ENCODE results near the gene KCNJ11. TPM values are rescaled to one million over a fixed set of nuclear protein-coding genes. Genes with fewer than 3 reads are reported as not detected.

The KCNJ11 gene
- total and polyA plus RNA-seq, 2 of the 4 experiments (the other 2 are of a cell fraction) = not detected

DNA sequence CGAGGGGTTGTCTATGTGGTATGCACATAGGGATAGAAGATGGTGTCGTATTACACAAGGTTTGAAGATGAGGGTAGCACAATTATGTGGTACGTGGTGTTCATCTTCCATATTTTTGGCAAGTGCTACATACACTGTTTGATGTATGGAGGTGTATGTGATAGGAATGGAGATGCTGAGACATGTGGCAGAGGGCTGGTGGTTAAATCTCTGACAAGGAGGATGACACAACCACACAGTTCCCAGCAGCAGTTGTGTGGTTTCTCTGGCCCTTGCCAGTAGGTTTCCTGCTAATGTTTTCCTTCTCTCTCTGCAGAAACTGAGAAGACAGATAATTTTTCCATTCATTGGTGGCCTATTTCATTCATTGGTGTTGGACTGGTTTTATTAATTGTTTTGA, 19.9 kb downstream of the KCNJ11 start:
- H3K23ac ChIP-seq (ENCODE audit: low read depth, low read length) = no peak overlapping the region
- no peak overlapping the region for H2AK5ac ChIP-seq (ENCODE audit: low read depth, low read length)
- H3K4ac ChIP-seq (ENCODE audit: low read depth, low read length) = no peak overlapping the region
- H3K9ac ChIP-seq (ENCODE audit: low read depth, low read length) = no peak overlapping the region
- H3K9me1 ChIP-seq (ENCODE audit: insufficient read depth, low read length) = no peaks in the 10 kb centered on the region
- H2AK9ac ChIP-seq (replicated peaks; ENCODE audit: low read depth, low read length, poor library complexity) = no peak overlapping the region
- no peak overlapping the region for H2BK120ac ChIP-seq (ENCODE audit: low read depth, low read length)
- H3K4me2 ChIP-seq (ENCODE audit: low read depth, low read length) = no peak overlapping the region
- H3K9me3 ChIP-seq (ENCODE audit: control insufficient read depth, insufficient read depth, low read length) = peaks cover 44% of the 10 kb centered on the region
- H4K20me1 ChIP-seq (ENCODE audit: insufficient read depth, low read length) = no peaks in the 10 kb centered on the region
- no peak overlapping the region for H3K56ac ChIP-seq (ENCODE audit: extremely low read depth, insufficient read depth, low read length)
- no peaks in the 10 kb centered on the region for H3K27me3 ChIP-seq (ENCODE audit: control insufficient read depth, insufficient read depth, low read length)
- no peak overlapping the region for H3K27ac ChIP-seq (ENCODE audit: insufficient read depth, low read length)
- WGBS, 2 experiments (ENCODE audit: extremely low coverage in 2 of 2, insufficient read length in 1 of 2) = no CpG with 5 or more reads among the region's 3 CpGs
- no peak overlapping the region for H4K5ac ChIP-seq (ENCODE audit: low read depth, low read length)
- ChIA-PET POLR2A (ENCODE audit: unreplicated experiment) (no interaction called here), CTCF (interaction anchor here (0.9 kb wide), 1 partner anchor 11 kb away, joined by 3 read pairs; no protein-coding TSS in a partner anchor)
- TF ChIP-seq, protein P1, sequence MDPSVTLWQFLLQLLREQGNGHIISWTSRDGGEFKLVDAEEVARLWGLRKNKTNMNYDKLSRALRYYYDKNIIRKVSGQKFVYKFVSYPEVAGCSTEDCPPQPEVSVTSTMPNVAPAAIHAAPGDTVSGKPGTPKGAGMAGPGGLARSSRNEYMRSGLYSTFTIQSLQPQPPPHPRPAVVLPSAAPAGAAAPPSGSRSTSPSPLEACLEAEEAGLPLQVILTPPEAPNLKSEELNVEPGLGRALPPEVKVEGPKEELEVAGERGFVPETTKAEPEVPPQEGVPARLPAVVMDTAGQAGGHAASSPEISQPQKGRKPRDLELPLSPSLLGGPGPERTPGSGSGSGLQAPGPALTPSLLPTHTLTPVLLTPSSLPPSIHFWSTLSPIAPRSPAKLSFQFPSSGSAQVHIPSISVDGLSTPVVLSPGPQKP (IDR thresholded peaks at IDR 0.05; ENCODE audit: borderline replicate concordance, low read depth, low read length) = no peak
- TF ChIP-seq POLR2A (IDR thresholded peaks at IDR 0.05; ENCODE audit: low read depth, low read length) = no peak
- TF ChIP-seq SMC3 (IDR thresholded peaks at IDR 0.05; ENCODE audit: low read depth, low read length) = no peak
- no peak overlapping the region for H3K14ac ChIP-seq (replicated peaks; ENCODE audit: low read depth, low read length)
- no peak overlapping the region for H3K4me3 ChIP-seq (ENCODE audit: insufficient read depth, low read depth, low read length)
- intact Hi-C loops (cut with micrococcal nuclease) (no loop called here), in situ Hi-C loops (cut with MboI; ENCODE audit: low sequenced_read_pairs) (no loop called here), dilution Hi-C loops (cut with HindIII; ENCODE audit: low sequenced_read_pairs, unreplicated experiment) (no loop called here)
- H2BK15ac ChIP-seq (ENCODE audit: low read depth, low read length) = no peak overlapping the region
- no peak overlapping the region for H4K8ac ChIP-seq (ENCODE audit: low read depth in 2 of 2, low read length in 2 of 2)
- H4K91ac ChIP-seq (ENCODE audit: insufficient read depth, low read depth, low read length) = no peak overlapping the region
- H3K79me1 ChIP-seq (ENCODE audit: low read depth in 1 of 2, low read length in 2 of 2) = no peaks in the 10 kb centered on the region
- peaks cover 39% of the 10 kb centered on the region for H3K36me3 ChIP-seq (ENCODE audit: control insufficient read depth, insufficient read depth, low read length)
- H2BK20ac ChIP-seq (ENCODE audit: low read depth, low read length) = no peak overlapping the region
- BruUV-seq (replicated peaks) = no TSS peak
- H2BK5ac ChIP-seq (ENCODE audit: low read depth, low read length, poor library complexity, severe bottlenecking) = no peak overlapping the region
- no peak overlapping the region for H3K18ac ChIP-seq (ENCODE audit: low read depth, low read length)
- DNase-seq = no peak
- no peaks in the 10 kb centered on the region for H3K4me1 ChIP-seq (ENCODE audit: control insufficient read depth, insufficient read depth, low read length)
- ATAC-seq (ENCODE audit: low read depth) = no peak
- no peak overlapping the region for H2AFZ ChIP-seq (replicated peaks; ENCODE audit: low read length, poor library complexity)
